Measurements from ENCODE around the gene CHD9.

Gene CHD9

DNA sequence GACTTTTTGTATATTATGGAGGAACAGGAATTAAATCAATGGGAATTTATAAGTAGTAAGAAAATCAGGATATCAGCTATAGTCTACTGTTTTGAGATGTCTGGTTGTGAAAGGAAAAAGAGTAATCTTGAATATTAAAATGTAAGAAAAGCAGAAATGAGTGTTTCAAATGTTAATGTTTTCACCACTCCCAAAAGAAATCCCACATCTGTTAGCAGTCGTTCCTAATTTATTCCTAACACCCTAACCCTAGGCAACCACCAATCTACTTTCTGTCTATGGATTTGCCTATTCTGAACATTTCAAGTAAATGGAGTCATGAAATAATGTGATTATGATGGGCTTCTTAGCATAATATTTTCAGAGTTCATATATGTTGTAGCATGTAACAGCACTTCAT lies 133.0 kb downstream of the CHD9 start:
- no peak overlapping the region for H2AFZ ChIP-seq (ENCODE audit: low read length)
- H3K9ac ChIP-seq (ENCODE audit: low read length), result no peak overlapping the region
- H3K36me3 ChIP-seq (replicated peaks; ENCODE audit: insufficient read depth, low read length), result no peaks in the 10 kb centered on the region
- no peaks in the 10 kb centered on the region for H3K4me1 ChIP-seq (ENCODE audit: low read length)
- H3K79me2 ChIP-seq (ENCODE audit: low read length), result no peaks in the 10 kb centered on the region; the same call in 1 of the 2 replicates
- no peak overlapping the region for H3K4me3 ChIP-seq (ENCODE audit: low read length)
- H3K27ac ChIP-seq (ENCODE audit: low read length), result no peak overlapping the region
- no peaks in the 10 kb centered on the region for H3K9me2 ChIP-seq (replicated peaks; ENCODE audit: insufficient read depth, low read length)
- no peaks in the 10 kb centered on the region for H3K27me3 ChIP-seq (replicated peaks; ENCODE audit: insufficient read depth, low read length)
- H3K9me3 ChIP-seq (replicated peaks; ENCODE audit: insufficient read depth, low read length), result no peaks in the 10 kb centered on the region
- TF ChIP-seq CTCF (IDR thresholded peaks at IDR 0.05; ENCODE audit: low read length) (no peak), EZH2phosphoT487 (IDR thresholded peaks at IDR 0.05; ENCODE audit: low read length) (no peak)
- H3F3A ChIP-seq (ENCODE audit: insufficient read depth, low read length), result no peaks in the 10 kb centered on the region
- DNase-seq, result no peak
- H4K20me1 ChIP-seq (ENCODE audit: insufficient read depth, low read length), result no peaks in the 10 kb centered on the region; the same call in 1 of the 2 replicates
- H3K4me2 ChIP-seq (ENCODE audit: low read depth, low read length), result no peak overlapping the region

DNA sequence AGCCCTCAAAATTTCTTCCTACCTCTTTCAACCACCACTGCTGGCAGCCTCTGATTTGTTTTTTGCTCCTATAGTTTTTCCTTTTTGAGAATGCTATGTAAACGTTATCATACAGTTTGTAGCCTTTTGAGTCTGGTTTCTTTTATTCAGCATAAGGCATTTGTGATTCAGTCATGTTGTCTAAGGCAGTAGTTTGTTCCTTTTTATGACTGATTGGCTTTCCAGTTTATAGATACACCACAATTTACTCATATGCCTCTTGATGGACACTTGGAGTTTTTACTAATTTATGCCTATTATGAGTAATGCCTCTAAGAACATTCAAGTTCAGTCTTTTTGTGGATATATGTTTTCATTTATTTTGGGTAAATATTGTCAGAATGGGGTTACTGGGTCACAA lies 136.6 kb downstream of the CHD9 start:
- Histone ChIP-seq H3K9me3 (replicated peaks; ENCODE audit: insufficient read depth, low read length) (no peaks in the 10 kb centered on the region), H3K27me3 (replicated peaks; ENCODE audit: insufficient read depth, low read length) (no peaks in the 10 kb centered on the region), H3K9me2 (replicated peaks; ENCODE audit: insufficient read depth, low read length) (no peaks in the 10 kb centered on the region), H3F3A (ENCODE audit: insufficient read depth, low read length) (no peaks in the 10 kb centered on the region), H4K20me1 (ENCODE audit: insufficient read depth, low read length) (no peaks in the 10 kb centered on the region; the same call in 1 of the 2 replicates), H3K4me1 (ENCODE audit: low read length) (no peaks in the 10 kb centered on the region), H3K9ac (ENCODE audit: low read length) (no peak overlapping the region), H3K36me3 (replicated peaks; ENCODE audit: insufficient read depth, low read length) (no peaks in the 10 kb centered on the region), H3K4me3 (ENCODE audit: low read length) (no peak overlapping the region), H3K79me2 (ENCODE audit: low read length) (peaks cover 4% of the 10 kb centered on the region; the same call in 1 of the 2 replicates), H3K4me2 (ENCODE audit: low read depth, low read length) (no peak overlapping the region), H3K27ac (ENCODE audit: low read length) (no peak overlapping the region), H2AFZ (ENCODE audit: low read length) (no peak overlapping the region)
- DNase-seq, result no peak
- TF ChIP-seq EZH2phosphoT487 (IDR thresholded peaks at IDR 0.05; ENCODE audit: low read length), result no peak
- TF ChIP-seq CTCF (IDR thresholded peaks at IDR 0.05; ENCODE audit: low read length), result no peak
- no peak for TF ChIP-seq EZH2 (optimal IDR thresholded peaks at IDR 0.05; ENCODE audit: low read depth, low read length)

- H3K9me3 ChIP-seq (replicated peaks; ENCODE audit: insufficient read depth, low read length), result no peaks in the 10 kb centered on the region
- no peak for DNase-seq
- no peaks in the 10 kb centered on the region for H3F3A ChIP-seq (ENCODE audit: insufficient read depth, low read length)
- no peak overlapping the region for H2AFZ ChIP-seq (ENCODE audit: low read length)
- 0 out of 2 replicates have a peak, but pooled peaks cover 4% of the 10 kb centered on the region for H3K79me2 ChIP-seq (ENCODE audit: low read length)
- H4K20me1 ChIP-seq (ENCODE audit: insufficient read depth, low read length), result no peaks in the 10 kb centered on the region
- H3K27me3 ChIP-seq (replicated peaks; ENCODE audit: insufficient read depth, low read length), result no peaks in the 10 kb centered on the region
- TF ChIP-seq CTCF (IDR thresholded peaks at IDR 0.05; ENCODE audit: low read length) (no peak), EZH2phosphoT487 (IDR thresholded peaks at IDR 0.05; ENCODE audit: low read length) (no peak), EZH2 (optimal IDR thresholded peaks at IDR 0.05; ENCODE audit: low read depth, low read length) (no peak)
- no peaks in the 10 kb centered on the region for H3K9me2 ChIP-seq (replicated peaks; ENCODE audit: insufficient read depth, low read length)
- H3K9ac ChIP-seq (ENCODE audit: low read length), result no peak overlapping the region
- no peaks in the 10 kb centered on the region for H3K36me3 ChIP-seq (replicated peaks; ENCODE audit: insufficient read depth, low read length)
- H3K4me1 ChIP-seq (ENCODE audit: low read length), result no peaks in the 10 kb centered on the region
- no peak overlapping the region for H3K27ac ChIP-seq (ENCODE audit: low read length)
- H3K4me3 ChIP-seq (ENCODE audit: low read length), result no peak overlapping the region
- H3K4me2 ChIP-seq (ENCODE audit: low read depth, low read length), result no peak overlapping the region
Observed at GRCh38 chr16:53198933-53199332, 144.1 kb downstream of the CHD9 start.

Measured in MM.1S (cell line).